HFFc6 (cell line): ENCODE measurements around the gene PGAM2. TPM values are rescaled to one million over a fixed set of nuclear protein-coding genes. Genes with fewer than 3 reads are reported as not detected.

Experiments
- DNase-seq: peaks from one replicate; pipeline ENCODE4 v3.0.0-alpha.2; 2018
- H3K27ac Mint-ChIP-seq: 2 replicates; pipeline ENCODE4 v1.8.0; 2020; ENCODE audit warnings: mild to moderate bottlenecking, mixed read lengths
- H3K27me3 Mint-ChIP-seq: 2 replicates; pipeline ENCODE4 v1.8.0; 2021; ENCODE audit warnings: mild to moderate bottlenecking, moderate library complexity, mixed read lengths; ENCODE audit not compliant: insufficient read depth
- H3K36me3 Mint-ChIP-seq: 2 replicates; pipeline ENCODE4 v1.8.0; 2021; ENCODE audit warnings: low read depth, mixed read lengths
- H3K4me1 Mint-ChIP-seq: 2 replicates; pipeline ENCODE4 v1.8.0; 2020; ENCODE audit warnings: low read depth, mixed read lengths
- H3K4me3 Mint-ChIP-seq: 2 replicates; pipeline ENCODE4 v1.8.0; 2020; ENCODE audit warnings: mild to moderate bottlenecking, moderate library complexity, mixed read lengths
- H3K9me3 Mint-ChIP-seq: 2 replicates; pipeline ENCODE4 v1.8.0; 2020; ENCODE audit warnings: mild to moderate bottlenecking, mixed read lengths
- total RNA-seq, 6 experiments: library from RNA; stranded (reverse); fragmentation: NEBNext Ultra II Directional; extraction: Animal tissue kit (Norgen Biotek cat#: 25700); gene quantifications; 2 replicates in 1 of 6; 3 replicates in 5 of 6; pipeline ENCODE4 v1.2.3, GENCODE V29; 2021
- TF ChIP-seq, protein P1 (sequence below): fragments of 200-600 bp; sonication (generic); IDR thresholded peaks from 2 replicates; pipeline ENCODE4 v1.5.0; 2021; ENCODE audit warnings: antibody characterized with exemption, mild to moderate bottlenecking

Gene PGAM2
- total RNA-seq, 6 experiments from 2014 or later: 0.26 to 0.51 (median 0.35) TPM; not detected in 2

DNA sequence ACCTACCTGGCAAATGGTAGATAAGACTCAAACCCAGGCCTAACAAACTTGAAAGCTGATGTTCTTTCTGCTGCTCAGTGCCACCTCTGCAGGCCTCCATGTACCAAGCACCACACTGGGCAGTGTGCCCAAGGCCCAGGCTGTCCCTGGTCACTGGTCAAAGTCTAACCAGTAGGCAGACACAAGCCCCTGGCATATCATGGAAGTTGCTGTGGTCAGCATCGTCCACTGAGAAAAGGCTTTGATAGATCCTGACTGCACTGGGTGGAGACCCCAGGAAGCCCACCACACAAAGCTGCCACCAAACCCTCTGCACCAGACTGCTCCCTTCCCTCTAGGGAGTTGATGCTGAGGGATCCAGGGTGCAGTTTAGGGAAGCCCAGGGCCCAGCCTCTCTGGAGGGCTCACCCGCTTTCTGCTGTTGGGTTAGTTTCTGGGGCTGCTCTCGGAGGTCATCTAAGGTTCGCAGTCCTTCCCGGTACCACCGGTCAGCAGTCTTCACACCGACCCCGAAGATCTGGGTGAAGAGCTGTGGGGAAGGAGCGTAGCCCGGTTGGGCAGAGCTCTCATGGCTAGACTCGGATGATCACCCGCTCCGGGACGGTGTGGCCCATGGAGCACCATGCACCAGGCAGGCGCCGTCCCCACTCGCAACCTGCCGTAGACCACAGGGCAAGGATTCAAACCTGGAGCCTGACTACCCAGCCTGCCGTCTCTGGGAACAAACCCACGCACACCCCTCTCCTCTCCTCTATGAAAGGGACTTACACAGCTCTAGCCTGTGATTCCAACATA, 10.9 kb upstream of the PGAM2 start:
- Mint-ChIP-seq H3K4me3 (no peak overlapping the region), H3K9me3 (no peaks in the 10 kb centered on the region), H3K27me3 (peaks cover 10% of the 10 kb centered on the region), H3K4me1 (peaks cover 43% of the 10 kb centered on the region), H3K27ac (peak overlapping the region; percentile 60), H3K36me3 (peaks cover 35% of the 10 kb centered on the region)
- TF ChIP-seq, protein P1, sequence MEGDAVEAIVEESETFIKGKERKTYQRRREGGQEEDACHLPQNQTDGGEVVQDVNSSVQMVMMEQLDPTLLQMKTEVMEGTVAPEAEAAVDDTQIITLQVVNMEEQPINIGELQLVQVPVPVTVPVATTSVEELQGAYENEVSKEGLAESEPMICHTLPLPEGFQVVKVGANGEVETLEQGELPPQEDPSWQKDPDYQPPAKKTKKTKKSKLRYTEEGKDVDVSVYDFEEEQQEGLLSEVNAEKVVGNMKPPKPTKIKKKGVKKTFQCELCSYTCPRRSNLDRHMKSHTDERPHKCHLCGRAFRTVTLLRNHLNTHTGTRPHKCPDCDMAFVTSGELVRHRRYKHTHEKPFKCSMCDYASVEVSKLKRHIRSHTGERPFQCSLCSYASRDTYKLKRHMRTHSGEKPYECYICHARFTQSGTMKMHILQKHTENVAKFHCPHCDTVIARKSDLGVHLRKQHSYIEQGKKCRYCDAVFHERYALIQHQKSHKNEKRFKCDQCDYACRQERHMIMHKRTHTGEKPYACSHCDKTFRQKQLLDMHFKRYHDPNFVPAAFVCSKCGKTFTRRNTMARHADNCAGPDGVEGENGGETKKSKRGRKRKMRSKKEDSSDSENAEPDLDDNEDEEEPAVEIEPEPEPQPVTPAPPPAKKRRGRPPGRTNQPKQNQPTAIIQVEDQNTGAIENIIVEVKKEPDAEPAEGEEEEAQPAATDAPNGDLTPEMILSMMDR: no peak
- no peak for DNase-seq

DNA sequence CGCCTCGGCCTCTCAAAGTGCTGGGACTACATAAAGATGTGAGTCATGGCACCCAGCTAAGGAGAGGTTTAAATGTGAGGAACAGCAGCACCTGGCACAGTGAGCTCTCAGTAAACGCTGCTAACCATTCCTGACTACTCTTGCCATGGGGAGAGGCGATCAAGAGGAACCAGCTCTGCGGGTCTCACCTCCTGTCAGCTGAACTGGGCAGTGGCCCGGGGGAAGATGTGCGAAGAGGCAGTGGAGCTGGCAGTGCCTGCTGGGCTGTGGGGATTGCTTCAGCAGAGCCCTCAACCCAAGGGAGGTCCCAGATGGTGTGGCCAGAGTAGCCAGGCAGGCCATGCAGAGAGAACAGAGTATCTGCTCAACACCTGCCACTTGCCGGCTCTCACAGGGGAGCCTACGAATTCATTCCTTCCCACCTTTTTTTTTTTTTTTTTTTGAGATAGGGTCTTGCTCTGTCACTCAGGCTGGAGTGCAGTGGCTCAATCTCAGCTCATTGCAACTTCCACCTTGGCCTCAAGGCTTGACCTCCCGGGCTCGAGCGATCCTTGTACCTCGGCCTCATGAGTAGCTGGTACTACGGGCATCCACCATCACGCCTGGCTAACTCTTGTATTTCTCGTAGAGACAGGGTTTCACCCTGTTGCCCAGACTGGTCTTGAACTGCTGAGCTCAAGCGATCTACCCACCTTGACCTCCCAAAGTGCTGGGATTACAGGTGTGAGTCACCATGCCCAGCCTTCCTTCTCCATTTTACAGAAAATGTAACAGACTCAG, 10.1 kb upstream of the PGAM2 start:
- Mint-ChIP-seq H3K4me3 (no peak overlapping the region), H3K36me3 (peaks cover 30% of the 10 kb centered on the region), H3K27me3 (peaks cover 10% of the 10 kb centered on the region), H3K4me1 (peaks cover 42% of the 10 kb centered on the region), H3K27ac (peak overlapping the region; percentile 91), H3K9me3 (no peaks in the 10 kb centered on the region)
- TF ChIP-seq, protein P1: no peak
- no peak for DNase-seq

GRCh38 chr7:44074349-44074695, 9.0 kb upstream of the PGAM2 start:
- H3K4me3 Mint-ChIP-seq: no peak overlapping the region
- peak overlapping the region; percentile 91 for H3K27ac Mint-ChIP-seq
- TF ChIP-seq, protein P1: no peak
- peaks cover 43% of the 10 kb centered on the region for H3K4me1 Mint-ChIP-seq
- peaks cover 30% of the 10 kb centered on the region for H3K36me3 Mint-ChIP-seq
- peaks cover 12% of the 10 kb centered on the region for H3K27me3 Mint-ChIP-seq
- no peaks in the 10 kb centered on the region for H3K9me3 Mint-ChIP-seq
- DNase-seq: no peak

GRCh38 chr7:44073664-44074348, 8.4 kb upstream of the PGAM2 start:
- peak overlapping the region; percentile 91 for H3K27ac Mint-ChIP-seq
- H3K4me1 Mint-ChIP-seq: peaks cover 49% of the 10 kb centered on the region
- no peaks in the 10 kb centered on the region for H3K9me3 Mint-ChIP-seq
- peak overlapping the region; percentile 66 for H3K4me3 Mint-ChIP-seq
- H3K36me3 Mint-ChIP-seq: peaks cover 30% of the 10 kb centered on the region
- peak; percentile 70 for DNase-seq
- TF ChIP-seq, protein P1: no peak; the same call in 1 of the 2 replicates
- peaks cover 12% of the 10 kb centered on the region for H3K27me3 Mint-ChIP-seq

- H3K27me3 Mint-ChIP-seq: peaks cover 17% of the 10 kb centered on the region
- no peaks in the 10 kb centered on the region for H3K9me3 Mint-ChIP-seq
- peak overlapping the region; percentile 67 for H3K4me3 Mint-ChIP-seq
- TF ChIP-seq, protein P1: peak; percentile 94
- H3K4me1 Mint-ChIP-seq: peaks cover 61% of the 10 kb centered on the region
- peak overlapping the region; percentile 91 for H3K27ac Mint-ChIP-seq
- DNase-seq: peak; percentile 93
- H3K36me3 Mint-ChIP-seq: peaks cover 20% of the 10 kb centered on the region
Observed at GRCh38 chr7:44072364-44073231, 7.2 kb upstream of the PGAM2 start.
